HG02973 (cell line): Measurements from ENCODE around the gene LDLRAD3.

ENCODE experiments used
- ATAC-seq: cut with Tn5 transposase; IDR thresholded peaks from one replicate; pipeline ENCODE4 v1.9.1; 2021; ENCODE audit warnings: moderate library complexity; ENCODE audit not compliant: unreplicated experiment

Gene LDLRAD3

DNA sequence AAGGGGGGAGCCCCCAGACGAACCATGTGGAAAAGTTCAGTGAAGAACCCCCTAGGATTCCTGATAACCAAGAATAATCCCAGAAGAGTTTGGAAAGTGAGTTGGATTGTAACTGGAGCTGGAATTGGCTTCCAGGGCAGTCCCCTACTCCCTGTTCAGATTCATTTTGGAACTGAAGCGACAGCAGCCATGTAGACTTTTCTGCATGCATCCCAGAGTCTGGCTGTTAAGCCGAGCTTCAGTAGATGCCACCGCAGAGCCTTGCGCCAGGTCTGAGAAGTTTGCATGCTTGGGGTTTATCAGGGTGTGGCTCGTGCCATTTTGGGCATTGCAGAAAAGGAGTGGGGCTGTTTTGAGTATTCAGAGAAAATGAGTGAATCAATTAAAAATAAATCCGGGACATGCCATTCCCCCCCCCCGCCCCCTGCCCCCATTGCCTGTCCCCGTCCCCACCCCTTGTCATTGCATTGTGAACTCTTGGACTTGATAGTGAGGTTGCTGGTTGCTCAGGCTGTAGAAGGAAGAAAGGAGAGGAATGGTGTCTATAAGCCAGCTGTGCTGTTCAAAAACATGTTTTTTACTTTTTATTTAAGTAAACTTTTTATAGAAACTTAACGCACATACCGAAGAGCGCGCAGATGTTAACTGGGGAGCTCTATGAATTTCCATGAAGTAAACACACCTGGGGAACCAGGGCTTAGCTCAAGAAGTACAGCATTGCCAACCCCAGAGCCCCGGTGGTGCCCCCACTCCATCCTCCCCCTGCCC lies 71.2 kb downstream of the LDLRAD3 start:
- no peak for ATAC-seq

DNA sequence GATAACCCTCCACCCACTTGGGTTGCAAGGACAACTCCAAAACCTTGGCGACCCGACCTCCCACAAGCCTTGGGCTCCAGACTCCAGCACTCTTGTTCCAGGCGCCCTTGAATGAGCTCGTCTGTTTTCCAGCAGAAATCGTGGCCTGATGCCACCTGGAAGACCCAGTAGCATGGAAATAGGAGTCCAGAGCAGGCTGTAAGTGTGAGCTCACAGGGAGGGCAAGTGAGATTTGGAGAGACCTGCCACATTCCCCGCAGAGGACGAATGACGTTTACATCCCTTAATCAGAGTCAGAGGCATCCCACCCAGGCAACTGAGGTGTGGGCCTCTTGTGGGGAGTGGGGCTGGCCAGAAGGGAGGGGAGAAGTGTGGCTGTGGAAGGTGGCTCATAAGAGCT lies 71.9 kb downstream of the LDLRAD3 start:
- ATAC-seq, result no peak

GRCh38 chr11:36016263-36016662 lies 72.4 kb downstream of the LDLRAD3 start:
- ATAC-seq, result no peak

DNA sequence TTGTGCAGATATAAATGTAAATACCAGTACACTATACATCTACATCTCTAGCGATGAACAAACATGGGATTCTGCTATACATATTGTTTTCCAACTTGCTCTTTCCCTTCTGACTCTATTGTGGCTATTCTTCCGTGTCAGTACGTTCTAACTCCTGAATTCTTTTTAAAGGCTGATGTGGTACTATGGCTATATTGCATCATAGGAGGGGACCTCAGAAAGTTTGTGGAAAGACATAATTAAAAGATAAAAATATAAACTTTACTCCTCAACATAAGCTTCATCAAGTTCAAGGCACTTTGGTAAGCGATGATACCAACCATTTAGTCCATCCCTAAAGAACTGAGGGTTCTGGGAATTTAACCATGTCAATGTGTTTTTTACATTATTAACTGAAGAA lies 72.8 kb downstream of the LDLRAD3 start:
- ATAC-seq, result no peak

DNA sequence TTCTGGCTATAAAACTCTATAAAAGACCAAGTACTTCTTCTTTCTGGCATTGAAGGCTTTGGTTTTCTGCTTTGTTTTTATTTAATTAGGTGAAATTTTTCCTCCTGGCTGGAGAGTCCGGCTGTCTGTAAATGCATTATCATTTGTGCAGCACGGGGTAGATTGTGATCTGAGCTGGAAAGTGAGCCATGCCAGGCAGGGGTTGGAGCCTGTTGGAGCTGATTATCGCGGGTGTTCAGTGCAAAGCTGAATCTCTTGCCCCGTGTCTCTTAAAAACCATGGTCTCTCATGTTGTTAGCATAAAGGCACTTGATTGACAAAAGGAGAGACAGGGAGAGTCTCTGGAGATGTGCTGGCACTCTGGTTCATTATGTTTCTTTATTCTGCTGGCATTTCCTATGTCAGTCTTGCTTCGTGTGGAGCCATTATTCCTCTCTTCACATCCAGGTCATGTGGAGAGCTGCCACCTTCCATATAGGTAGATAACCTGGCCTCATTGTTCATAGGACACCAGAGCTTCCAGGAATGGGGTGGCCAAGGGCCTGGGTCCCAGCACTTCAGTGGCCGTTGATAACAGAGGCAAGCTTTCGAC lies 75.2 kb downstream of the LDLRAD3 start:
- no peak for ATAC-seq

DNA sequence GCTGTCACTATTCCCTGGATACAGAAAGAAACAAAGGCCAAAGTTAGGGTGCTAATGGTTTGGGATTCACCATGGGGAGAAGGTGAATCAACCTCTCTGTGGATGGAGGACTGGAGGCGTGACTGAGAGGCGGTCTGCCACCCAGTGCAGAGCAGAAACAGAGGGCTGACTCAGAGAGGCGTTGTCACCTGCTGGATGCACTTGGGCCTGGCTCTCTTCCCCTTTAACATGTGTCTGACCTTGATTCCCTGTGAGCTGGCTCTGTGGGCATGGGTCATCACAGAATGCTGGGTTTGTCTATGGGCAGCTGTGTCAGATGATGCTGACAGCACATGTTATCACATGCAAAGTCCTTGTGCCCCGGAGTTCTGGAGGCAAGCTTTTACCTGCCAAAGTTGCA lies 75.9 kb downstream of the LDLRAD3 start:
- ATAC-seq, result no peak

DNA sequence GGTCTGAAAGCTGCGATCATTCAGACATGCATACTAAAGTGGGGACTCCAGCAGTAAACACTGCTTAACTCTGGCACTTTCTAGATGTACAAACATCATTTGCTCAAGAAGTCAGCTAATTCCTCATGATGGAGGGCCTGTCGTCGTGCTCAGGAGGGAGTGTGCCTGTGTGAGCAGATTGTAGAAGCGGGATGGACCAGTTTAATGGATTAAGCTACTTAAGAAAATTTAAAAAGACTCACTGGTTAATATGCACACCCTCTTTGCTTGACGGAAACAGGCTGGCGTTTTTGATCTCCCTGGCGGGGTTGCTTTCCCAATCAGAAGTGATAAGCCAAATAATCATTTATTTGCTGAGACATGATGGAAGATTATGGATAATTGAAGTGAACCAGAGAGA lies 79.0 kb downstream of the LDLRAD3 start:
- ATAC-seq, result no peak

DNA sequence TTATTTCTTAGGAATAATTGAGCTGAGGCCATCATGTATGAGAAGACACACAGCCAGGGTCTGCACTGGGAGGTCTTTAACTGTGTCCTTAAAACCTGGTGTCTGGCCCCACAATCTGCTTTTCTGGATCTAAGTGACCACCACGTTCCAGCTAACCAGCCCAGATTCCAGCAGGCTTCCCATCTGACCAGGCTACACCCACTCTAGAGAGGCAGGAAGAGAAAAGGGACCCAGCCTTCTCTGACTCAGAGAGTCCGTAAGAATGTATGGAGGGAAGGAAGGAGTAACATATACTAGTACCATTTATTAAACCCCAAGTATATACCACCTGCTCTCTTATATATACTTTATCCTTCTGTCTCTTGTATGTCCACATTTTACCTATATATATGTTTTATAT lies 80.1 kb downstream of the LDLRAD3 start:
- ATAC-seq, result no peak

DNA sequence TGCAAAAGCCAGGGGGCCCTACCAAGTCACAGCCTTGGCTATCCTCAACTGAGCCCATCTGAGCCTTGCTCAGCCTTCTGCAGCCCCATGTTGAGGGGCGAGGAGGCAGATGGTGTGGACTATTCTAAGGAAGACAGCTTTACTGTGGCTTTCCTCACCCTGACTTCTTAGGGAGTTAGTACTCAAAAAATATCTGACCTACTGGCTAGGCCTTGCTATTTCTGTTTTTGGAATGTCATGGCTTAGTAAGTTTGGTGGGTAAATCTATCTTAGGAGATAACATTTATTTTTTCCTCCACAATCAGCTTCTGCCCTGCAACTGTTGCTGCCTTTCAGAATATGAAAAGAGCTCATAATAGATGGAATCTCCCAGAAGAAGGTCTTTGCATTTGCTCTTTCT lies 80.9 kb downstream of the LDLRAD3 start:
- no peak for ATAC-seq

DNA sequence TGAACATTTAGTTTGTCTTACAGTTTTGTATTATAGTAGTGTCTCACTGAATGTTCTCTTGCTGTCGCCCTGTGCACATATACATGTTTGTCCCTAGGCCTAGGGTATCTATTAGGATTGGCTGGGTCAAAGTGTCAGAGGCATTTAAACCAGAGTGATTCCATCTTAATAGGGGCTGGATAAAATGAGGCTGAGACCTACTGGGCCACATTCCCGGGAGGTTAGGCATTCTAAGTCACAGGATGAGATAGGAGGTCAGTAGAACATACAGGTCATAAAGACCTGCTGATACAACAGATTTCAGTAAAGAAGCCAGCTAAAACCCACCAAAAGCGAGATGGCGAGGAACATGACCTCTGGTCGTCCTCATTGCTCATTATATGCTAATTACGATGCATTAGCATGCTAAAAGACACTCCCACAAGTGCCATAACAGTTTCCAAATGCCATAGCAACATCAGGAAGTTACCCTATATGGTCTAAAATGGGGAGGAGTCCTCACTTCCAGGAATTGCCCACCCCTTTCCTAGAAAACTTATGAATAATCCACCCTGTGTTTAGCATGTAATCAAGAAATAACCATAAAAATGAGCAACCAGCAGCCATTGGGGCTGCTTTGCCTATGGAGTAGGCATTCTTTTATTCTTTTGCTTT lies 82.6 kb downstream of the LDLRAD3 start:
- ATAC-seq, result no peak

DNA sequence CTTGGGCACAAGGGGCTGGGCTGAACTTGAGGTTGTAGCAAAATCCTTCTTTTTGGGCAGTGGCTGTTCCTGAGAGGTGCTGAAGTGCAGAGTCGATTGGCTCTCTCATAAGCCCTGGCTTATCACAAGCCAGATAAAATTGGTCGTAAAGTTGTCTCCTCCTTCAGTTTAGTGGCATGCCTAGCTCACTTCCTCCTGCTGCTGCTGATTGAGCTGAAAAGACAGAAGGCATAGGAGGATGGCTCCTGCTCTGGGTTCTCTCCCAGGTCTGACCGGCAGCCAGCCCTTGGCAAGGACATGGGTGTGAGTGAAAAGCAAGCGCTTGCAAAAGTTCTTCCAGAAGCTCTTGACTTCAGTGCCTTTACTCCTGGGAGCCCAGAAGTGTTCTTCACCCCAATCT lies 83.9 kb downstream of the LDLRAD3 start:
- no peak for ATAC-seq

GRCh38 chr11:36029616-36030015 lies 85.8 kb downstream of the LDLRAD3 start:
- ATAC-seq, result no peak

DNA sequence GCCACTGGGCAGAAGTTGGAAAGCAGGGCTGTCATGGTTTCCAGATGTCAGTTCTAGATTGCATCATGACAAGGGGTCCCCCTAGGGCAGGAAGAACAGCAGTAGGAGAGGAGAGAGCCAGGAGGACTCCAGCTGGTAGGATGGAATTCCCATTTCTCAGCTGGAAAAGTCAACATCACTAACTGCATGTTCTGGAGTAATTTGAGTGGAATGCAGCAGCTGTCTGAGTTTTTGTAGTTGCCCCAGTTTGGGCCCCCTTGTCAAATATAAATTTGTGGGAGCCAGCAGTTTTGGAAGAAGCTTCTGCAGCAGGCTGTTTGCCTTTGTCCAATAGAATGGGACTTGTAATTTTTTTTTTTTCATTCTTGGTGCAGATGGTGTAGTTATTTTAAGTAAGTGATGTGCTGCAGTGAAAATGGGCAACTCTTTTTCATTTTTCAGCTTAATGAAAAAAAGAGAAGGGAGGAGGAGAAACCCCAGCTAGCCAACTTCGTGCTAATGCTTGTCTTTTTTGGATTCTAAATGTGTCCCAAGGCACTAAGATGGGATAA lies 86.9 kb downstream of the LDLRAD3 start:
- no peak for ATAC-seq

- ATAC-seq, result no peak
These were observed 89.4 kb downstream of the LDLRAD3 start for GRCh38 chr11:36033082-36033751.

GRCh38 chr11:36033936-36034335 lies 90.1 kb downstream of the LDLRAD3 start:
- no peak for ATAC-seq

DNA sequence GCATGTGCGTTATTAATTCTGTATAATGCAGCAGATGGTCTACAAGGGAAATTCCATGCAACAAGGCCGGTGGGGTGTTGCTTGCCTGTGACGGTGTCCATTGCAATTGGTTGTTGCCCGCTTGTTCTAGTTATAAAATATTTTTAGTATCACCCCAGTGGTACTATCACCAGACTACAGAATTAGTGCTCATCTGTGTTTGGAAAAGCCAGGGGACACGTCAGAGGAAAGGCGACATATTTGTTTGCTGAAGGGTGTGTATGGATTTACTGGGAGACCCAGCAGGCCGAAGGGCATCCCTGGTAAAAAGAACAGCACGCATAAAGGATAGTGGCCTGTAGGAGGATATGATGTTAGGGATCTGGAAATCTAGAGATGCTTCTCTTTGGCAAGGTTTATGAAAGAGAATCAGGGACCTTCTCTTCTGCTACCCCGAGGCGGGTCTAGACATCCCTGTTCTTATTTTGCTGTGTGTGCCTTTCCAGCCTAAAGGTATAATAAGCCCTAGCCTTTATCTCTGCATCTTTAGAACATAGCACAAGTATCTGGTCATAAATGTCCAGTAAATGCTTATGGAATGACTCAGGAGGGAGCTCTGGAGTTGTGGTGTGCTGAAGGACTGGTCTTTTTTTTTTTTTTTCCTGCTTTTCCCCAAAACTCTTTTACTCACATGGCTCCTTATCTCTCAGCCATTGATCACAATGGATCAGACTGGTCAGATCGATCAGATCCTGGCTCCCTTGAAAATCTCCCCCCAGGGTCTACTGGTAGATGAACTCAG lies 90.9 kb downstream of the LDLRAD3 start:
- no peak for ATAC-seq

- no peak for ATAC-seq
These were observed 91.6 kb downstream of the LDLRAD3 start for GRCh38 chr11:36035454-36035853.

DNA sequence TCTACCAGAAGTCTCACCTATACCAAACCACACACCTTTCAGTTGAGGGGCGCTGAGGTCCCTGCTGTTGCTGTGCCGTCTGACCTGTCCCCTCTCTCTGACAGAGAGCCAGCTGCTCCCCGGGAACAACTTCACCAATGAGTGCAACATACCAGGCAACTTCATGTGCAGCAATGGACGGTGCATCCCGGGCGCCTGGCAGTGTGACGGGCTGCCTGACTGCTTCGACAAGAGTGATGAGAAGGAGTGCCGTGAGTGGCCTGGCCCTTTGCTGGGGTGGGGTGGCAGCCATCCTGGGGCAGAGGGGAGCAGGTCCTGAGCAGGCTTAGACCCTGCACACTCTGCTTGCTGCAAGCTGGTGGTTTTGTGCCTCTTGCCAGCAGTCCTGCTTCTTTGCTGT lies 92.1 kb downstream of the LDLRAD3 start:
- no peak for ATAC-seq

- ATAC-seq, result no peak
These were observed 93.2 kb downstream of the LDLRAD3 start for GRCh38 chr11:36037031-36037430.

DNA sequence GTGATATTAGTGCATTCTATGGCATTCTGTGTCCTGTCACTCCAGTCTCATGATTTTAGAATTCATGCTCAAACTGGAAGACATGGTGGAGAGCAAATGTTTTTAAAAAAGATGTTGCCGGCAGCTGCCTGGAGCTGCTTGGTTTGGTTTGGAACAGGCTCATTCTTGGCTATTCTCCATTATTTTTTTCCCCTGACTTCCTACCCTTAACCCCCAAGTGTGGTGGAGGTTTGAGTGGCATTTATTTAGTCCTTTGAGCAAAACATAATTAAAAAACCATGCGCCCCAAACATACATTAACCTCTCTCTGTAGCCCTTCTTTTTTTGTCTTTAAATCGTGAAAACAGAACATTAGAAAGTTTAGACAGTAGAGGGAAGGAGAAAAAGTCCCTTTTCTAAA lies 94.7 kb downstream of the LDLRAD3 start:
- ATAC-seq, result no peak

GRCh38 chr11:36039471-36039870 lies 95.6 kb downstream of the LDLRAD3 start:
- ATAC-seq, result no peak
